ENCODE results near the gene FTCD. TPM values are rescaled to one million over a fixed set of nuclear protein-coding genes. Genes with fewer than 3 reads are reported as not detected.

FTCD gene
- total RNA-seq, 1 donor from 2014 or later: 0.69 TPM

- CTCF ChIA-PET: no interaction called here
- H3K36me3 Mint-ChIP-seq (ENCODE audit: low read depth): no peaks in the 10 kb centered on the region
- POLR2A ChIA-PET: no interaction called here
- peaks cover 8% of the 10 kb centered on the region for H3K9me3 Mint-ChIP-seq
- no peak overlapping the region for H3K4me3 Mint-ChIP-seq
- H3K4me1 Mint-ChIP-seq: no peaks in the 10 kb centered on the region
- intact Hi-C loops (cut with micrococcal nuclease): no loop called here
- DNase-seq (no peak), ATAC-seq (ENCODE audit: low read depth) (no peak)
- H3K27me3 Mint-ChIP-seq: peaks cover 14% of the 10 kb centered on the region
- H3K27ac Mint-ChIP-seq: no peak overlapping the region
- TF ChIP-seq, protein P1, sequence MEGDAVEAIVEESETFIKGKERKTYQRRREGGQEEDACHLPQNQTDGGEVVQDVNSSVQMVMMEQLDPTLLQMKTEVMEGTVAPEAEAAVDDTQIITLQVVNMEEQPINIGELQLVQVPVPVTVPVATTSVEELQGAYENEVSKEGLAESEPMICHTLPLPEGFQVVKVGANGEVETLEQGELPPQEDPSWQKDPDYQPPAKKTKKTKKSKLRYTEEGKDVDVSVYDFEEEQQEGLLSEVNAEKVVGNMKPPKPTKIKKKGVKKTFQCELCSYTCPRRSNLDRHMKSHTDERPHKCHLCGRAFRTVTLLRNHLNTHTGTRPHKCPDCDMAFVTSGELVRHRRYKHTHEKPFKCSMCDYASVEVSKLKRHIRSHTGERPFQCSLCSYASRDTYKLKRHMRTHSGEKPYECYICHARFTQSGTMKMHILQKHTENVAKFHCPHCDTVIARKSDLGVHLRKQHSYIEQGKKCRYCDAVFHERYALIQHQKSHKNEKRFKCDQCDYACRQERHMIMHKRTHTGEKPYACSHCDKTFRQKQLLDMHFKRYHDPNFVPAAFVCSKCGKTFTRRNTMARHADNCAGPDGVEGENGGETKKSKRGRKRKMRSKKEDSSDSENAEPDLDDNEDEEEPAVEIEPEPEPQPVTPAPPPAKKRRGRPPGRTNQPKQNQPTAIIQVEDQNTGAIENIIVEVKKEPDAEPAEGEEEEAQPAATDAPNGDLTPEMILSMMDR (IDR thresholded peaks at IDR 0.05): no peak
Observed at GRCh38 chr21:46095083-46095719, 60.2 kb downstream of the FTCD start.

DNA sequence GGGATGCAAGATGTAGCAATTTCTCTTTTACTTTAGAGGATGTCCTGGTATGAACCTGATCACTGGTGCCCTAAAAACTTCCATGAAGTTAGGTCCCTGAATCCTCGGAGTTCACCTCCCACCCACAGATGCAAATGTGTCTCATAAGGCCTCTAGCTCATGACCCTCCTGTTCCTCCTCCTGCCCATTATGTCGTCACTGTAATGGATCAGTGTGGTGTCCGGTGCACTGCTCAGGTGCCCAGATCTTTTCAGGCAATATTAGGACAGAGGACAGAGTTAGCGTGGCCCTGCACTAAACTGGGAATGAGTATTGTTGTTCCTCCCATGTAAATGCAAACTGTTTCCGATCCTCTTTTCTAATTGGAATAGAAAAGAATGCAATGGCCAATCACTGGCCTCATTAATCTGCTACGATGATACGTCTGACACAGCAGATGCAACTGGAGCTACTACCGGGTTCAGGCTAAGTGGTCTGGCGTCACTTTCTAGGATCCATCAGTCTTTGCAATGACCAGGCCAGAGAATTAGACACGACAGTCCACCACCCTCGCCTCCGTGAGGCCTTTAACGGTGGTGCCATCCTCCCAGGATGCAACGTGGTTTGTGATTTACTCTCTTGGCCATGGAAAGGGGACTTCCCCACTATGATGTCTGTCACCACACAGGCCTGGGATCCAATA, 60.8 kb downstream of the FTCD start:
- Mint-ChIP-seq H3K36me3 (ENCODE audit: low read depth) (no peaks in the 10 kb centered on the region), H3K4me3 (no peak overlapping the region), H3K27ac (no peak overlapping the region), H3K27me3 (peaks cover 9% of the 10 kb centered on the region), H3K9me3 (peaks cover 8% of the 10 kb centered on the region), H3K4me1 (no peaks in the 10 kb centered on the region)
- intact Hi-C loops (cut with micrococcal nuclease): no loop called here
- no peak for ATAC-seq (ENCODE audit: low read depth)
- ChIA-PET CTCF (no interaction called here), POLR2A (no interaction called here)
- DNase-seq: no peak
- TF ChIP-seq, protein P1 (IDR thresholded peaks at IDR 0.05): no peak

GRCh38 chr21:46093668-46094400, 61.5 kb downstream of the FTCD start:
- Mint-ChIP-seq H3K27me3 (peaks cover 9% of the 10 kb centered on the region), H3K4me3 (no peak overlapping the region), H3K36me3 (ENCODE audit: low read depth) (no peaks in the 10 kb centered on the region), H3K4me1 (no peaks in the 10 kb centered on the region), H3K27ac (no peak overlapping the region), H3K9me3 (peaks cover 8% of the 10 kb centered on the region)
- ChIA-PET POLR2A (no interaction called here), CTCF (no interaction called here)
- no peak for ATAC-seq (ENCODE audit: low read depth)
- TF ChIP-seq, protein P1 (IDR thresholded peaks at IDR 0.05): no peak
- DNase-seq: peak; percentile 11
- intact Hi-C loops (cut with micrococcal nuclease): no loop called here

DNA sequence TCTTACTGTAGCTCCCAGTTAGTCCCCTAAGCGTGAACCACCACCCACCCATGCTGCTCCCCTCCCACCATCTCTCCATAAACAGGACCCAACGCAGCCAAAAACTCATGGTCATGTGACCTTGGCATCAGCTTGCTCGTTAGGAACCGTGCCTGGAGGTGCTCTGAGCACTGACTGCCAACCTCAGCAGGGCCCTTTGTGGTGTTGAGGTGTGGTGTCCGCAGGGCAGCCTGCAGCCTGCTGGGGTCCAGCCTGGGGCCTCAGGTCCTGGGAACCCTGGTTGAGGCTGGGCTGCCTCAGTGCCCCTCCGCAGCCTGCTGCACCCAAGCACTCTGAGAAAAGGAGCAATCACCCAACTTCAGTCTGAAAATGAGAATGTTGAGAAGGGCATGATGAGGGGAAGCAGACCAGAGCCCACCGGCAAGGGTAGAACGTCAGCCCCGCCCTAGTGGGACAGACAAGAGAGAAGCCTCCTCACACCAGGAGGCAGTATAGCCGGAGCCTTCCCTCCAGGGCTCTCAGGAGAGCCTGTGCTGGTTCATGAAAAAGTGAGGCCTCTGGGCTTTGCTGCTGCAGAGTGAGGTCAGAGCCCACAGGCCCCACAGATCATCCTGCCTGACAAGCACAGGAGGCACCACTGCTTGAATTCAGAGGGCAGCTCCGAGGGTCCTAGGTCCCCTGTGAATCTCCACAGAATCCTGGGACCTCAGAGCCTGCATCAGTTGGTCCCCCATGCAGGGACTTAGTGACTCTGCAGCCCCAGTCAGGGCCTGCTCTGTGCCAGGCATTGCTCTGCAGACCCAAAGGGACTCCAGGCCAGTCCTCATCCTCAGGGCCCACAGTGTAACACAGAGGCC, 62.3 kb downstream of the FTCD start:
- no peak overlapping the region for H3K4me3 Mint-ChIP-seq
- DNase-seq: no peak

More for the DNA sequence above, 62.3 kb downstream of the FTCD start:
- CTCF ChIA-PET: no interaction called here
- TF ChIP-seq, protein P1 (IDR thresholded peaks at IDR 0.05): no peak
- POLR2A ChIA-PET: no interaction called here
- peaks cover 16% of the 10 kb centered on the region for H3K9me3 Mint-ChIP-seq
- no peaks in the 10 kb centered on the region for H3K4me1 Mint-ChIP-seq
- peaks cover 9% of the 10 kb centered on the region for H3K27me3 Mint-ChIP-seq
- intact Hi-C loops (cut with micrococcal nuclease): no loop called here
- no peak overlapping the region for H3K27ac Mint-ChIP-seq
- ATAC-seq (ENCODE audit: low read depth): no peak
- no peaks in the 10 kb centered on the region for H3K36me3 Mint-ChIP-seq (ENCODE audit: low read depth)

Data from activated B cell treated with CpG ODN at 0.5 μM for 24 hours (primary cell).